CD14-positive monocyte (primary cell): ENCODE results near the gene TANGO2. TPM values are rescaled to one million over a fixed set of nuclear protein-coding genes. Genes with fewer than 3 reads are reported as not detected.

Source experiments
- DNase-seq, 3 donors: peaks; one replicate each; pipeline ENCODE4 v3.0.0-alpha.2; 2011 to 2022
- H2AFZ ChIP-seq: 2 replicates; pipeline ENCODE4 v1.6.0; 2012; ENCODE audit warnings: mild to moderate bottlenecking, low read depth, low read length, inconsistent platforms; ENCODE audit not compliant: insufficient read depth, poor library complexity, severe bottlenecking
- H3K27ac ChIP-seq, 2 donors: 1 replicate in 1 of 2; 2 replicates in 1 of 2; pipeline ENCODE4 v1.5.1; 2012 to 2013; ENCODE audit warnings: low read length in 2 of 2, control low read depth in 1 of 2, inconsistent platforms in 1 of 2, low read depth in 1 of 2, mild to moderate bottlenecking in 1 of 2
- H3K27me3 ChIP-seq, 2 donors: one replicate each; pipeline versions ENCODE4 v1.6.0 to v1.6.1; 2011 to 2013; ENCODE audit warnings: low read length in 2 of 2; ENCODE audit not compliant: control insufficient read depth in 2 of 2, insufficient read depth in 2 of 2
- H3K36me3 ChIP-seq, 2 donors: replicated peaks in 1 of 2; 1 replicate in 1 of 2; 2 replicates in 1 of 2; pipeline versions ENCODE4 v1.5.1 to v1.6.1; 2012 to 2013; ENCODE audit warnings: low read length in 2 of 2, control low read depth in 1 of 2, inconsistent platforms in 1 of 2, mild to moderate bottlenecking in 1 of 2; ENCODE audit not compliant: insufficient read depth in 2 of 2, control insufficient read depth in 1 of 2
- H3K4me1 ChIP-seq, 2 donors: 1 replicate in 1 of 2; 2 replicates in 1 of 2; pipeline versions ENCODE4 v1.5.1 to v1.6.1; 2012 to 2013; ENCODE audit warnings: low read length in 2 of 2, control low read depth in 1 of 2, inconsistent platforms in 1 of 2, mild to moderate bottlenecking in 1 of 2, moderate library complexity in 1 of 2; ENCODE audit not compliant: insufficient read depth in 2 of 2, control insufficient read depth in 1 of 2
- H3K4me2 ChIP-seq: replicated peaks from 2 replicates; pipeline ENCODE3; 2012; ENCODE audit warnings: low read length, moderate library complexity, mild to moderate bottlenecking; ENCODE audit not compliant: poor library complexity, severe bottlenecking; ENCODE audit errors: extremely low read depth
- H3K4me3 ChIP-seq, 3 experiments: fragments of 200-600 bp in 1 of 3; sonication (generic) in 1 of 3; replicated peaks in 1 of 3; 1 replicate in 2 of 3; 2 replicates in 1 of 3; pipeline ENCODE4 v1.5.1; 2011 to 2013; ENCODE audit warnings: low read length in 3 of 3, mild to moderate bottlenecking in 3 of 3, control low read depth in 2 of 3, low read depth in 2 of 3, inconsistent platforms in 1 of 3, moderate library complexity in 1 of 3
- H3K79me2 ChIP-seq: 2 replicates; pipeline ENCODE4 v1.6.0; 2012; ENCODE audit warnings: mild to moderate bottlenecking, control low read depth, inconsistent platforms, low read length, moderate library complexity; ENCODE audit not compliant: insufficient read depth
- H3K9ac ChIP-seq: 2 replicates; pipeline ENCODE4 v1.6.0; 2017; ENCODE audit warnings: low read length, mild to moderate bottlenecking; ENCODE audit not compliant: insufficient read depth, poor library complexity, severe bottlenecking
- H3K9me3 ChIP-seq, 2 donors: replicated peaks in 1 of 2; 1 replicate in 1 of 2; 2 replicates in 1 of 2; pipeline versions ENCODE4 v1.5.1 to v1.6.1; 2012 to 2013; ENCODE audit warnings: low read length in 2 of 2, control low read depth in 1 of 2; ENCODE audit not compliant: control insufficient read depth in 1 of 2, insufficient read depth in 1 of 2
- H4K20me1 ChIP-seq: 2 replicates; pipeline ENCODE4 v1.6.0; 2012; ENCODE audit warnings: mild to moderate bottlenecking, low read length, control low read depth, moderate library complexity; ENCODE audit not compliant: insufficient read depth
- H3K27ac Mint-ChIP-seq, 7 donors: one replicate each; pipeline ENCODE4 v1.8.0; 2020; ENCODE audit warnings: mild to moderate bottlenecking in 7 of 7, mixed read lengths in 7 of 7, moderate library complexity in 6 of 7, inconsistent platforms in 2 of 7
- H3K27me3 Mint-ChIP-seq, 3 donors: one replicate each; pipeline ENCODE4 v1.8.0; 2021 to 2022; ENCODE audit warnings: low read depth in 3 of 3, mild to moderate bottlenecking in 3 of 3, mixed read lengths in 3 of 3, moderate library complexity in 3 of 3, inconsistent platforms in 1 of 3
- H3K36me3 Mint-ChIP-seq, 2 donors: one replicate each; pipeline ENCODE4 v1.8.0; 2020; ENCODE audit warnings: mixed read lengths in 2 of 2, inconsistent platforms in 1 of 2, mild to moderate bottlenecking in 1 of 2
- H3K4me1 Mint-ChIP-seq: one replicate; pipeline ENCODE4 v1.8.0; 2020; ENCODE audit warnings: mild to moderate bottlenecking, mixed read lengths
- H3K4me3 Mint-ChIP-seq, 2 donors: one replicate each; pipeline ENCODE4 v1.8.0; 2020; ENCODE audit warnings: mild to moderate bottlenecking in 2 of 2, mixed read lengths in 2 of 2, moderate library complexity in 1 of 2
- H3K9me3 Mint-ChIP-seq, 7 donors: one replicate each; pipeline ENCODE4 v1.8.0; 2020 to 2022; ENCODE audit warnings: mixed read lengths in 7 of 7, mild to moderate bottlenecking in 6 of 7, moderate library complexity in 6 of 7, inconsistent platforms in 2 of 7
- WGBS: methylation state at CpG from one replicate; pipeline ENCODE4 v1.1.5; 2013; ENCODE audit warnings: missing lambda C conversion rate; ENCODE audit not compliant: insufficient coverage; 5-methylcytosine and 5-hydroxymethylcytosine counted together
- intact Hi-C, 2 donors: fragments of 100-400 bp; cut with micrococcal nuclease; formaldehyde crosslinking; loops; one replicate each; pipeline versions ENCODE4 v1.15.0 to v1.15.1; 2023
- polyA plus RNA-seq, 3 donors: library from polyadenylated mRNA; depleted of rRNA in 1 of 3; unstranded in 2 of 3; stranded (reverse) in 1 of 3; fragments of 300-500 nt in 2 of 3; fragments of >200 nt in 1 of 3; fragmentation: Illumina TruSeq in 2 of 3; gene quantifications; 1 replicate in 2 of 3; 2 replicates in 1 of 3; pipeline ENCODE4 v1.2.3, GENCODE V29; 2012 to 2021
- TF ChIP-seq, protein P1 (sequence below): fragments of 200-600 bp; IDR thresholded peaks from one replicate; pipeline ENCODE4 v1.8.0; 2022; ENCODE audit warnings: antibody characterized with exemption, mild to moderate bottlenecking

Gene TANGO2
- polyA plus RNA-seq, 3 donors, result 56.4 to 94.9 (median 58.2) TPM

DNA sequence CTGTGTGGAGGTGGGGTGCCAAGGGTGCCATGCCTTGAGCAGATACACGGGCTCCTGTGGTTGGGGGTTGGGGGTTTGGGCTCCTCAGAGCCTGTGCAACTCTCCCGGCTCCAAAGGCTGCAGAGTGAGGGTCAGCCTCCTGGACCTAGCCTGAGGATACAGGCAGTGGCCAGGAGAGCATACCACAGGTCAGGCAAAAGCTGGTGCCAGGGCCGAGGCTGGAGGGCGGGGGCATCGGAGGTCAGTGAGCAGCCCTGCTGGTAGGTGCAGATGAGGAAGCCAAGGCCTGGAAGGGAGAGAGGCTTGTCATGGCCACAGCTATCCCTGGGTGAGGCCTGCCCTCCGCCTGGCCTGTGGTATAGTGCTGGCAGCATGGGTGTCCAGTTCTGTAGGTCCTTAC, 33.6 kb downstream of the TANGO2 start:
- H3K27ac ChIP-seq, result no peak overlapping the region
- 96% methylated on average over 6 of the region's 6 CpGs for WGBS
- no peak overlapping the region for H3K9ac ChIP-seq
- no peaks in the 10 kb centered on the region for H3K79me2 ChIP-seq
- H3K36me3 Mint-ChIP-seq, result peaks cover 79 to 97% of the 10 kb centered on the region in 2 donors
- H3K27me3 ChIP-seq, result no peaks in the 10 kb centered on the region
- H3K4me1 Mint-ChIP-seq, result no peaks in the 10 kb centered on the region
- H3K4me2 ChIP-seq, result no peak overlapping the region
- TF ChIP-seq, protein P1, sequence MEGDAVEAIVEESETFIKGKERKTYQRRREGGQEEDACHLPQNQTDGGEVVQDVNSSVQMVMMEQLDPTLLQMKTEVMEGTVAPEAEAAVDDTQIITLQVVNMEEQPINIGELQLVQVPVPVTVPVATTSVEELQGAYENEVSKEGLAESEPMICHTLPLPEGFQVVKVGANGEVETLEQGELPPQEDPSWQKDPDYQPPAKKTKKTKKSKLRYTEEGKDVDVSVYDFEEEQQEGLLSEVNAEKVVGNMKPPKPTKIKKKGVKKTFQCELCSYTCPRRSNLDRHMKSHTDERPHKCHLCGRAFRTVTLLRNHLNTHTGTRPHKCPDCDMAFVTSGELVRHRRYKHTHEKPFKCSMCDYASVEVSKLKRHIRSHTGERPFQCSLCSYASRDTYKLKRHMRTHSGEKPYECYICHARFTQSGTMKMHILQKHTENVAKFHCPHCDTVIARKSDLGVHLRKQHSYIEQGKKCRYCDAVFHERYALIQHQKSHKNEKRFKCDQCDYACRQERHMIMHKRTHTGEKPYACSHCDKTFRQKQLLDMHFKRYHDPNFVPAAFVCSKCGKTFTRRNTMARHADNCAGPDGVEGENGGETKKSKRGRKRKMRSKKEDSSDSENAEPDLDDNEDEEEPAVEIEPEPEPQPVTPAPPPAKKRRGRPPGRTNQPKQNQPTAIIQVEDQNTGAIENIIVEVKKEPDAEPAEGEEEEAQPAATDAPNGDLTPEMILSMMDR, result no peak
- no peaks in the 10 kb centered on the region for H3K9me3 Mint-ChIP-seq
- intact Hi-C loops, result no loop called here
- peaks cover 68% of the 10 kb centered on the region for H4K20me1 ChIP-seq
- H3K4me1 ChIP-seq, result no peaks in the 10 kb centered on the region
- DNase-seq, result no peak
- no peak overlapping the region for H3K4me3 Mint-ChIP-seq
- H3K9me3 ChIP-seq, result no peaks in the 10 kb centered on the region
- H3K27ac Mint-ChIP-seq, result peak overlapping the region in 2 of 7 donors; percentile 25 to 65
- H2AFZ ChIP-seq, result no peak overlapping the region
- no peak overlapping the region for H3K4me3 ChIP-seq
- no peaks in the 10 kb centered on the region for H3K27me3 Mint-ChIP-seq
- peaks cover 88% of the 10 kb centered on the region in 2 donors for H3K36me3 ChIP-seq

DNA sequence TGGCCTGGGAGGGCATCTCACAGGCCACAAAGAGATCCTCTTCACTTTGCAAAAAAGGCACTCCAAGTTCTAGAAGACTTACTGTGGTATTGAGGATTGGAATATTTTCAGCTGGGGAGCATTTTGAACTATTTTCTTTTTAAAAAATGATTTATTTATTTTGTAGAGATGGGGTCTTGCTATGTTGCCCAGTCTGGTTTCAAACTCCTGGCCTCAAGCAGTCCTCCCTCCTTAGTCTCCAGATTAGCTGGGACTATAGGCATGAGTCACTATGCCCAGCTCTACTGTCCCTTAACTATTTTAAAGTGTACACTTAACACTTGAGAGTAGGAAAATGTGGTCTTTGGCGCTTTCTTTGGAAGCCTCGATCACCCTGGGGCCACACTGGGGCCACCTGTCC, 34.2 kb downstream of the TANGO2 start:
- TF ChIP-seq, protein P1, result no peak
- no peak overlapping the region for H3K4me3 Mint-ChIP-seq
- H3K27me3 Mint-ChIP-seq, result no peaks in the 10 kb centered on the region
- peaks cover 65% of the 10 kb centered on the region for H4K20me1 ChIP-seq
- no peak overlapping the region for H3K4me2 ChIP-seq
- H3K9ac ChIP-seq, result no peak overlapping the region
- H3K79me2 ChIP-seq, result no peaks in the 10 kb centered on the region
- no peaks in the 10 kb centered on the region for H3K4me1 ChIP-seq
- no peak overlapping the region for H3K4me3 ChIP-seq
- peaks cover 78 to 97% of the 10 kb centered on the region in 2 donors for H3K36me3 Mint-ChIP-seq
- no peaks in the 10 kb centered on the region for H3K9me3 Mint-ChIP-seq
- intact Hi-C loops, result no loop called here
- WGBS, result 90% methylated on average over 2 of the region's 2 CpGs
- DNase-seq, result no peak
- H3K27ac Mint-ChIP-seq, result peak overlapping the region in 1 of 7 donors; percentile 25
- peaks cover 85 to 86% of the 10 kb centered on the region in 2 donors for H3K36me3 ChIP-seq
- H3K27me3 ChIP-seq, result no peaks in the 10 kb centered on the region
- no peak overlapping the region for H2AFZ ChIP-seq
- no peaks in the 10 kb centered on the region for H3K9me3 ChIP-seq
- no peaks in the 10 kb centered on the region for H3K4me1 Mint-ChIP-seq
- H3K27ac ChIP-seq, result no peak overlapping the region
